Motor neuron (in vitro differentiated cells): Measurements from ENCODE around the gene RNF44. TPM values are rescaled to one million over a fixed set of nuclear protein-coding genes. Genes with fewer than 3 reads are reported as not detected.

ENCODE experiments used
- ATAC-seq, 8 experiments: fragments of 200-7000 bp; cut with Tn5 transposase; replicated peaks in 6 of 8; 2 replicates each; pipeline ENCODE4 v1.8.0; 2021; ENCODE audit warnings: mild to moderate bottlenecking in 8 of 8, moderate library complexity in 8 of 8
- H3K27ac ChIP-seq, 2 donors: fragments of 250-450 bp; sonication (Bioruptor Pico); 2 replicates each; pipeline ENCODE4 v1.9.0; 2021; ENCODE audit warnings: antibody characterized with exemption in 2 of 2, mild to moderate bottlenecking in 2 of 2, moderate library complexity in 1 of 2
- H3K4me1 ChIP-seq, 2 donors: fragments of 250-450 bp; sonication (Bioruptor Pico); replicated peaks in 1 of 2; 2 replicates each; pipeline ENCODE4 v1.6.1; 2021; ENCODE audit warnings: antibody characterized with exemption in 2 of 2, mild to moderate bottlenecking in 2 of 2, moderate library complexity in 1 of 2
- H3K4me3 ChIP-seq, 5 donors: fragments of 250-450 bp; sonication (Bioruptor Pico); 2 replicates each; pipeline ENCODE4 v1.9.0; 2021; ENCODE audit warnings: antibody characterized with exemption in 5 of 5, mild to moderate bottlenecking in 5 of 5, moderate library complexity in 4 of 5
- WGBS, 10 experiments: fragments of 450-650 bp; shearing (Covaris generic); methylation state at CpG; one replicate each; pipeline ENCODE4 v1.0.0; 2022; 5-methylcytosine and 5-hydroxymethylcytosine counted together
- in situ Hi-C, 9 experiments: fragments of 400-800 bp; cut with MboI; loops; one replicate each; pipeline ENCODE4 v1.15.0; 2021; ENCODE audit warnings: low sequenced_read_pairs in 9 of 9, low pct_unique_long_range_greater_than_20kb in 2 of 9; ENCODE audit not compliant: unreplicated experiment in 9 of 9
- total RNA-seq, 8 experiments: library from RNA; unstranded; fragments of 300-600 nt; gene quantifications; 2 replicates each; pipeline versions ENCODE4 v1.2.3 to v1.2.4, GENCODE V29; 2022

The RNF44 gene
- total RNA-seq = 10 to 100 TPM; 16.6 to 66.4 (median 36.7) TPM

- 0% methylated on average over 1 to 10 of the region's 63 CpGs; no CpG with 5 or more reads in 8 of the 10 experiments for WGBS, 10 experiments
- Histone ChIP-seq H3K4me3 (peak within 1 kb of the TSS; percentile 74 to 94 (median 84)), H3K4me1 (peaks cover 51 to 60% of the 10 kb centered on the region in 2 donors), H3K27ac (peak within 1 kb of the TSS; percentile 97 to 99)
- peak; percentile 47 to 71 (median 63) for ATAC-seq
- in situ Hi-C loops = no loop called here
These were observed at the start of gene RNF44 for GRCh38 chr5:176536902-176537553. TSS of gene RNF44 (minus strand) at chr5:176537402. CDS start at chr5:176532472, 4,930 bp downstream.

GRCh38 chr5:176583076-176583475 lies 45.9 kb upstream of the RNF44 start:
- 38 to 100% (median 69%) methylated on average over 1 to 4 of the region's 4 CpGs; no CpG with 5 or more reads in 2 of the 10 experiments for WGBS, 10 experiments
- no peak overlapping the region for H3K27ac ChIP-seq
- no peak overlapping the region for H3K4me3 ChIP-seq
- peaks cover 0 to 2% of the 10 kb centered on the region in 2 donors for H3K4me1 ChIP-seq
- in situ Hi-C loops = no loop called here
- no peak for ATAC-seq

DNA sequence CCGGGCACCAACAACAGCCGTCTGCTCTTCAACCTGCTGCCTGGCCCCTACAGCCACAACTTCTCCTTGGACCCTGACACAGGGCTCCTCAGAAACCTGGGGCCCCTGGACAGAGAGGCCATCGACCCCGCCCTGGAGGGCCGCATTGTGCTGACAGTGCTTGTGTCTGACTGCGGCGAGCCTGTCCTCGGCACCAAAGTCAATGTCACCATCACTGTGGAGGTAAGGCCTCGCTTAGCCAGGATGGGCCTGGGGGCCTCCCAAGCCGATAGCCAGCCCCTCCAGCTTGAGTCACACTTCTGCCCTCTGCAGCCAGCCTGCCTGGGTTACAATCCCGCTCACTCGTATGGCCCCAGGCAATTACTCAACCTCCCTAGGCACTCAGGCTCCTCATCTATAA lies 44.2 kb upstream of the RNF44 start:
- Histone ChIP-seq H3K4me3 (no peak overlapping the region), H3K4me1 (peaks cover 9 to 12% of the 10 kb centered on the region in 2 donors), H3K27ac (no peak overlapping the region)
- no peak for ATAC-seq
- 70 to 97% methylated on average over 2 to 5 of the region's 12 CpGs; no CpG with 5 or more reads in 8 of the 10 experiments for WGBS, 10 experiments
- in situ Hi-C loops = no loop called here

GRCh38 chr5:176579323-176579722 lies 42.1 kb upstream of the RNF44 start:
- Histone ChIP-seq H3K27ac (no peak overlapping the region), H3K4me1 (peaks cover 9 to 12% of the 10 kb centered on the region in 2 donors), H3K4me3 (no peak overlapping the region)
- ATAC-seq = no peak
- in situ Hi-C loops = no loop called here
- 0 to 100% (median 63%) methylated on average over 1 to 4 of the region's 4 CpGs; no CpG with 5 or more reads in 4 of the 10 experiments for WGBS, 10 experiments

- in situ Hi-C loops = no loop called here
- Histone ChIP-seq H3K4me1 (peaks cover 9 to 12% of the 10 kb centered on the region in 2 donors), H3K27ac (no peak overlapping the region), H3K4me3 (no peak overlapping the region)
- peak in 7 of 8 experiments; percentile 32 to 89 (median 57) for ATAC-seq
- 18 to 60% (median 45%) methylated on average over 2 to 10 of the region's 15 CpGs; no CpG with 5 or more reads in 6 of the 10 experiments for WGBS, 10 experiments
These were observed 41.2 kb upstream of the RNF44 start for GRCh38 chr5:176578391-176578808.

DNA sequence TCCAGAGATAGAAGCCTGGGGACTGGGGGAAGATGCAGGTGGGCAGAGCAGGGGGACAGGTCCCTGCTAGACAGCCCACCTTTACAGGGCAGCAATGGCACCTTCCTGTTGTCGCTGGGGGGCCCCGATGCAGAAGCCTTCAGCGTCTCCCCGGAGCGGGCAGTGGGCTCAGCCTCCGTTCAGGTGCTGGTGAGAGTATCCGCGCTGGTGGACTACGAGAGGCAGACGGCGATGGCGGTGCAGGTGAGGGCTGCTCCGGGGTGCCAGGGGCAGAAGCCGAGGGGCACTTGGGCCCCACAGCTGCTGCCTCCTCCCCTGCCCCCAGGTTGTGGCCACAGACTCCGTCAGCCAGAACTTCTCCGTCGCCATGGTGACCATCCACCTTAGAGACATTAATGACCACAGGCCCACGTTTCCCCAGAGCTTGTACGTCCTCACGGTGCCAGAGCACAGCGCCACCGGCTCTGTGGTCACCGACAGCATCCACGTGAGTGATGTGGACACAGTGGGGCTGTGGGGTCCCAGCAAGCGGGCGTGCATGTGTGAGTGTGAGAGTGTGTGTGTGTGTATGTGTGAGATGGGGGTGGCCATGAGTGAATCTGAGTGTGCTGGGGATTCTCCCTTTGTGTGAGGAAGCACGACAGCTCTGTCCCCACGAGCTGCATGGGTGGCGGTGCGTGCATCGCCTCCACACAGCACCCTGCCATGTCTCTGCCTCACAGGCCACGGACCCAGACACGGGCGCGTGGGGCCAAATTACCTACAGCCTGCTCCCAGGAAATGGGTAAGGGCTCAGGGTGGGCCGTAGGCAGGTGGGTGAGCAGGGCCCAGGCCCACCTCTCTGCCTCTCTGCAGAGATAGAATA lies 40.3 kb upstream of the RNF44 start:
- Histone ChIP-seq H3K4me3 (no peak overlapping the region), H3K4me1 (peaks cover 9 to 12% of the 10 kb centered on the region in 2 donors), H3K27ac (no peak overlapping the region)
- ATAC-seq = peak in 5 of 8 experiments; percentile 61 to 75 (median 68)
- WGBS, 10 experiments = 77 to 100% (median 81%) methylated on average over 1 to 9 of the region's 36 CpGs; no CpG with 5 or more reads in 5 of the 10 experiments
- in situ Hi-C loops = no loop called here

DNA sequence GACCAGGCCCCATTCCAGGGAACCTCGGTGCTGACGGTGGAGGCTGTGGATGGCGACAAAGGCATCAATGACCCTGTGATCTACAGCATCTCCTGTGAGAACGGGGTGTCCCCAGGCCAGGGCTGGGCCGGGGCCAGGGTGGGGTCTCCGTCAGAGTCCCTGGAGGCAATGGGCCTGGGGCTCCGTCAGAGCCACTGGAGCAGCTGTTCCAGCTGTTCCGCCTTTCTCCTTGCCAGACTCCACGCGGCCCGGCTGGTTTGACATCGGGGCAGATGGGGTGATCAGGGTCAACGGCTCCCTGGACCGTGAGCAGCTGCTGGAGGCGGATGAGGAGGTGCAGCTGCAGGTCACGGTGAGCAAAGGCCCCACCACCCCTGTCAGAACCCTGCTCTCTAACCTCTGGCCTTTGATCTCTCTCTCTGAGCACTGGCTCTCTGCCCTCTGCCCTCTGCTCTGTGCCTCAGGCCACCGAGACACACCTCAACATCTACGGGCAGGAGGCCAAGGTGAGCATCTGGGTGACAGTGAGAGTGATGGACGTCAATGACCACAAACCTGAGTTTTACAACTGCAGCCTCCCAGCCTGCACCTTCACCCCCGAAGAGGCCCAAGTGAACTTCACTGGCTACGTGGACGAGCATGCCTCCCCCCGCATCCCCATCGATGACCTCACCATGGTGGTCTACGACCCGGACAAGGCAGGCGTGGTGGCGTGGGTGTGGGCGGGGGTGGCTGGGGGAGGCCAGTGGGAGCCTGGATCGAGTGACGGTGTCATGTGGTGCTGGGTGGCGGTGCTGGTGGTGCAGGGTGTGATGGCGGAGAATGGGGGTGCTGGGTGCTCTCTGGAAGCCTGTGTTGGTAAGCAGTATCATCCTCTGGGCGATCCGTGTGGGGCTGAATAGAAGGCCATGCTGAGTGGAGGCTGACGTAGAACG lies 38.6 kb upstream of the RNF44 start:
- in situ Hi-C loops = no loop called here
- WGBS, 10 experiments = 83 to 100% (median 94%) methylated on average over 1 to 10 of the region's 37 CpGs; no CpG with 5 or more reads in 6 of the 10 experiments
- Histone ChIP-seq H3K4me1 (peaks cover 9 to 12% of the 10 kb centered on the region in 2 donors), H3K27ac (no peak overlapping the region), H3K4me3 (no peak overlapping the region)
- no peak for ATAC-seq

GRCh38 chr5:176575066-176575465 lies 37.9 kb upstream of the RNF44 start:
- WGBS, 10 experiments = 83 to 100% (median 100%) methylated on average over 1 to 8 of the region's 14 CpGs; no CpG with 5 or more reads in 5 of the 10 experiments
- in situ Hi-C loops = no loop called here

GRCh38 chr5:176574297-176574591 lies 37.0 kb upstream of the RNF44 start:
- H3K27ac ChIP-seq = no peak overlapping the region
- in situ Hi-C loops = no loop called here
- WGBS, 10 experiments = 30 to 67% (median 57%) methylated on average over 2 to 5 of the region's 10 CpGs; no CpG with 5 or more reads in 7 of the 10 experiments
- peak in 1 of 8 experiments; percentile 2 for ATAC-seq
- no peak overlapping the region for H3K4me3 ChIP-seq
- H3K4me1 ChIP-seq = peaks cover 9 to 12% of the 10 kb centered on the region in 2 donors

More at GRCh38 chr5:176575066-176575465, 37.9 kb upstream of the RNF44 start:
- Histone ChIP-seq H3K27ac (no peak overlapping the region), H3K4me1 (peaks cover 9 to 12% of the 10 kb centered on the region in 2 donors), H3K4me3 (no peak overlapping the region)
- no peak for ATAC-seq

GRCh38 chr5:176573564-176574296 lies 36.5 kb upstream of the RNF44 start:
- WGBS, 10 experiments = 40 to 80% (median 60%) methylated on average over 1 to 3 of the region's 18 CpGs; no CpG with 5 or more reads in 5 of the 10 experiments
- Histone ChIP-seq H3K4me1 (peaks cover 9 to 12% of the 10 kb centered on the region in 2 donors), H3K4me3 (no peak overlapping the region), H3K27ac (no peak overlapping the region)
- in situ Hi-C loops = no loop called here
- ATAC-seq = peak; percentile 80 to 98 (median 86)

- in situ Hi-C loops = no loop called here
- no peak overlapping the region for H3K27ac ChIP-seq
- H3K4me3 ChIP-seq = no peak overlapping the region
- WGBS, 10 experiments = 27 to 91% (median 72%) methylated on average over 2 to 6 of the region's 6 CpGs; no CpG with 5 or more reads in 1 of the 10 experiments
- no peaks in the 10 kb centered on the region for H3K4me1 ChIP-seq
- no peak for ATAC-seq
These were observed 32.8 kb upstream of the RNF44 start for GRCh38 chr5:176570044-176570443.

DNA sequence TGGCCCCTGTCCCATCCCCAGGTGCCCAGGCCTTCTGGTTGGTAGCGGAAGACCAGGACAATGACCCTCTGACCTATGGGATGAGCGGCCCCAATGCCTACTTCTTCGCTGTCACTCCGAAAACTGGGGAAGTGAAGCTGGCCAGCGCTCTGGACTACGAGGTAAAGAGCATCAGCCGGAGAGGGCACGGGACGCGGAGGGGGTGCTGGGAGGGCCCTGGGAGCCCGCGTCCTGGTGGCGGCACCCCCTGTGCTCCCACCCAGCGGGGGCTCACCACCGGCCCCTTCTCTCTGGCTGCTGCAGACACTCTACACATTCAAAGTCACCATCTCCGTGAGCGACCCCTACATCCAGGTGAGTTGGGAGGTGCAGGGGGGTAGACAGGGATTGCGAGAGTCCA lies 31.5 kb upstream of the RNF44 start:
- ATAC-seq = no peak
- H3K4me3 ChIP-seq = no peak overlapping the region
- no peak overlapping the region for H3K27ac ChIP-seq
- 43 to 100% (median 86%) methylated on average over 1 to 10 of the region's 18 CpGs; no CpG with 5 or more reads in 2 of the 10 experiments for WGBS, 10 experiments
- in situ Hi-C loops = no loop called here
- H3K4me1 ChIP-seq = no peaks in the 10 kb centered on the region
